HUDEP-2 (cell line): ENCODE data around the gene INTS12.
"Not testable (repeated sequence)": the region's sequence is repeated elsewhere in the genome, so short reads cannot be mapped to it uniquely, and the experiment has no call there.

Experiments used
- DNase-seq, 76 experiments: peaks; one replicate each; lab custom pipeline; 2025; ENCODE audit not compliant: unreplicated experiment in 76 of 76; lab: John Stamatoyannopoulos, UW

The INTS12 gene

GRCh38 chr4:105708181-105709080 lies at the start of gene INTS12, which contains the start of gene GSTCD:
INTS12 (minus strand) TSS chr4:105708689; CDS start chr4:105700005, 8,684 bp downstream.
GSTCD (plus strand) TSS chr4:105708784; CDS start chr4:105717614, 8,830 bp downstream.
- DNase-seq = peak in 75 of 76 experiments; percentile 19 to 93 (median 82)

- DNase-seq = no peak
Measured at GRCh38 chr4:105755375-105755774, 46.9 kb upstream of the INTS12 start.

GRCh38 chr4:105753361-105753760 lies 44.9 kb upstream of the INTS12 start:
- DNase-seq = no peak

GRCh38 chr4:105751718-105752299 lies 43.3 kb upstream of the INTS12 start:
- no peak for DNase-seq

- no peak for DNase-seq
Measured at GRCh38 chr4:105748222-105748621, 39.7 kb upstream of the INTS12 start.

GRCh38 chr4:105741548-105741947 lies 33.1 kb upstream of the INTS12 start:
- DNase-seq = no peak

- not testable (repeated sequence) for DNase-seq
Measured at GRCh38 chr4:105735217-105735616, 26.7 kb upstream of the INTS12 start.

- DNase-seq = not testable (repeated sequence)
Measured at GRCh38 chr4:105729895-105730294, 21.4 kb upstream of the INTS12 start.

- DNase-seq = no peak
Measured at GRCh38 chr4:105725623-105726022, 17.1 kb upstream of the INTS12 start.

GRCh38 chr4:105719204-105719603 lies 10.7 kb upstream of the INTS12 start:
- DNase-seq = no peak

- DNase-seq = peak in 21 of 76 experiments; percentile 1 to 51 (median 15)
Measured at GRCh38 chr4:105715692-105716278, 7.3 kb upstream of the INTS12 start.

GRCh38 chr4:105714932-105715331 lies 6.4 kb upstream of the INTS12 start:
- peak in 4 of 76 experiments; percentile 3 to 13 (median 8) for DNase-seq

- DNase-seq = peak in 8 of 76 experiments; percentile 1 to 23 (median 7)
Measured at GRCh38 chr4:105714071-105714521, 5.6 kb upstream of the INTS12 start.

- peak in 1 of 76 experiments; percentile 3 for DNase-seq
Measured at GRCh38 chr4:105712766-105713165, 4.3 kb upstream of the INTS12 start.

GRCh38 chr4:105710678-105711077 lies 2.2 kb upstream of the INTS12 start:
- peak in 1 of 76 experiments; percentile 1 for DNase-seq

GRCh38 chr4:105710012-105710600 lies 1.6 kb upstream of the INTS12 start:
- no peak for DNase-seq

GRCh38 chr4:105709081-105709450 lies 577 bp upstream of the INTS12 start:
- peak in 23 of 76 experiments; percentile 0 to 58 (median 18) for DNase-seq

- peak in 2 of 76 experiments; percentile 16 to 32 for DNase-seq
Measured at GRCh38 chr4:105707782-105708180, 708 bp downstream of the INTS12 start.

- no peak for DNase-seq
Measured at GRCh38 chr4:105698607-105699006, 9.9 kb downstream of the INTS12 start.

- not testable (repeated sequence) for DNase-seq
Measured at GRCh38 chr4:105695832-105696231, 12.7 kb downstream of the INTS12 start.

- DNase-seq = not testable (repeated sequence)
Measured at GRCh38 chr4:105694812-105695211, 13.7 kb downstream of the INTS12 start.
